GM08714 (cell line): ENCODE measurements around the gene RGS3.

Source experiments
- H3K4me3 ChIP-seq: fragments of 200-500 bp; sonication (Bioruptor generic); 2 replicates; pipeline ENCODE4 v1.5.1; 2014; ENCODE audit warnings: mild to moderate bottlenecking, low read length, inconsistent platforms
- ZNF274 ChIP-seq: IDR thresholded peaks from 2 replicates; pipeline ENCODE4 v1.6.1; 2012; ENCODE audit warnings: mild to moderate bottlenecking, low read depth, low read length

RGS3 gene

GRCh38 chr9:113531919-113532808 is 68.6 kb downstream of the RGS3 start:
- TF ChIP-seq ZNF274, result no peak
- no peak overlapping the region for H3K4me3 ChIP-seq

- H3K4me3 ChIP-seq, result no peak overlapping the region
- no peak for TF ChIP-seq ZNF274
Observed at GRCh38 chr9:113532809-113533190, 69.3 kb downstream of the RGS3 start.

- no peak for TF ChIP-seq ZNF274
Observed at GRCh38 chr9:113533335-113534225, 70.1 kb downstream of the RGS3 start.

GRCh38 chr9:113535756-113536155 is 72.2 kb downstream of the RGS3 start:
- no peak overlapping the region for H3K4me3 ChIP-seq
- TF ChIP-seq ZNF274, result no peak

More at GRCh38 chr9:113533335-113534225, 70.1 kb downstream of the RGS3 start:
- no peak overlapping the region for H3K4me3 ChIP-seq

- no peak for TF ChIP-seq ZNF274
- no peak overlapping the region for H3K4me3 ChIP-seq
Observed at GRCh38 chr9:113536166-113536482, 72.6 kb downstream of the RGS3 start.

- no peak for TF ChIP-seq ZNF274
- no peak overlapping the region for H3K4me3 ChIP-seq
Observed at GRCh38 chr9:113536483-113537228, 73.1 kb downstream of the RGS3 start.

- TF ChIP-seq ZNF274, result no peak
- H3K4me3 ChIP-seq, result no peak overlapping the region
Observed at GRCh38 chr9:113537229-113537810, 73.8 kb downstream of the RGS3 start.

- H3K4me3 ChIP-seq, result no peak overlapping the region
- no peak for TF ChIP-seq ZNF274
Observed at GRCh38 chr9:113538131-113538530, 74.6 kb downstream of the RGS3 start.

GRCh38 chr9:113538701-113539430 is 75.3 kb downstream of the RGS3 start:
- H3K4me3 ChIP-seq, result no peak overlapping the region
- no peak for TF ChIP-seq ZNF274

- H3K4me3 ChIP-seq, result no peak overlapping the region
- no peak for TF ChIP-seq ZNF274
Observed at GRCh38 chr9:113540466-113540865, 76.9 kb downstream of the RGS3 start.

GRCh38 chr9:113541019-113541900 is 77.7 kb downstream of the RGS3 start:
- no peak for TF ChIP-seq ZNF274
- H3K4me3 ChIP-seq, result no peak overlapping the region

- no peak for TF ChIP-seq ZNF274
- H3K4me3 ChIP-seq, result no peak overlapping the region
Observed at GRCh38 chr9:113542006-113542405, 78.5 kb downstream of the RGS3 start.
